ENCODE measurements around the gene NBEA. TPM values are rescaled to one million over a fixed set of nuclear protein-coding genes. Genes with fewer than 3 reads are reported as not detected.

NBEA gene
- total RNA-seq, 1 donor from 2014 or later, result 10.8 TPM

GRCh38 chr13:35694031-35694430, 752.0 kb downstream of the NBEA start:
- Mint-ChIP-seq H3K27ac (ENCODE audit: unreplicated experiment) (no peak overlapping the region), H3K36me3 (ENCODE audit: low read depth) (no peaks in the 10 kb centered on the region), H3K9me3 (no peaks in the 10 kb centered on the region), H3K4me1 (peaks cover 9% of the 10 kb centered on the region), H3K27me3 (ENCODE audit: low read depth) (no peaks in the 10 kb centered on the region), H3K4me3 (no peak overlapping the region)
- no peak for DNase-seq (ENCODE audit: low read depth, low spot score)
- no peak for TF ChIP-seq CTCF (conservative IDR thresholded peaks at IDR 0.05)

GRCh38 chr13:35694549-35695447, 752.7 kb downstream of the NBEA start:
- Mint-ChIP-seq H3K9me3 (no peaks in the 10 kb centered on the region), H3K27ac (ENCODE audit: unreplicated experiment) (no peak overlapping the region), H3K4me1 (peaks cover 12% of the 10 kb centered on the region), H3K36me3 (ENCODE audit: low read depth) (no peaks in the 10 kb centered on the region), H3K27me3 (ENCODE audit: low read depth) (peaks cover 2% of the 10 kb centered on the region), H3K4me3 (no peak overlapping the region)
- no peak for TF ChIP-seq CTCF (conservative IDR thresholded peaks at IDR 0.05)
- DNase-seq (ENCODE audit: low read depth, low spot score), result no peak

GRCh38 chr13:35695448-35695770, 753.3 kb downstream of the NBEA start:
- Mint-ChIP-seq H3K4me1 (peaks cover 16% of the 10 kb centered on the region), H3K9me3 (no peaks in the 10 kb centered on the region), H3K4me3 (no peak overlapping the region), H3K27me3 (ENCODE audit: low read depth) (peaks cover 5% of the 10 kb centered on the region), H3K27ac (ENCODE audit: unreplicated experiment) (no peak overlapping the region), H3K36me3 (ENCODE audit: low read depth) (no peaks in the 10 kb centered on the region)
- DNase-seq (ENCODE audit: low read depth, low spot score), result no peak
- no peak for TF ChIP-seq CTCF (conservative IDR thresholded peaks at IDR 0.05)

DNA sequence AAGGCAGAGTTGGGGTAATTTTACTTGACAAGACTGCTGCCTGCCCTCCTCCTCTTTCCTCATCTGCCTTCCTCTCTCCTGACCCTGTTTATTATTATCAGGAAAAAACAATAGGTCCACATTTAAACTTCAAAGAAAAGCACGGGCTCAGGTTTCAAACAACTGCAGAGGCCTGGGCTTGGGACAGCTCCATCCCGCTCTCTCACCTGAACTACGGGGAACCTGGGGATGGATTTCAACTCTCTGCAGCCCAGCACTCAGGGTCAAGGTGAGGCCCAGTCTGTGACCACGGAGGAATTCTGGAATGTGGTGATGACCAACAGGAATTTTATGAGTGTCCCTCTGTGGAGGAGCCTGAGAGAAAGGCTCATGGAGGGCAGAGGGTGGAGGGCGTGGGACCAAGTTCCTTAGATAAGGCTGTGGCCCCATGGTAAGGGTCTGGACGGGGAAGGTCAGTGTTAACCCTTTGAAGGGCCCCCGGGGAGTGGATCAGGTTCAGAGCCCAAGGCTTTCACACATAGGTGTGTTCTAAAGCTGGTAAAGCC, 755.2 kb downstream of the NBEA start:
- no peak for DNase-seq (ENCODE audit: low read depth, low spot score)
- no peak overlapping the region for H3K27ac Mint-ChIP-seq (ENCODE audit: unreplicated experiment)

GRCh38 chr13:35698911-35699576, 757.0 kb downstream of the NBEA start:
- peaks cover 16% of the 10 kb centered on the region for H3K4me1 Mint-ChIP-seq
- H3K36me3 Mint-ChIP-seq (ENCODE audit: low read depth), result no peaks in the 10 kb centered on the region

More for the DNA sequence above, 755.2 kb downstream of the NBEA start:
- TF ChIP-seq CTCF (conservative IDR thresholded peaks at IDR 0.05), result no peak
- H3K4me1 Mint-ChIP-seq, result peaks cover 16% of the 10 kb centered on the region
- H3K4me3 Mint-ChIP-seq, result no peak overlapping the region
- peaks cover 8% of the 10 kb centered on the region for H3K27me3 Mint-ChIP-seq (ENCODE audit: low read depth)
- H3K9me3 Mint-ChIP-seq, result no peaks in the 10 kb centered on the region
- no peaks in the 10 kb centered on the region for H3K36me3 Mint-ChIP-seq (ENCODE audit: low read depth)

More at GRCh38 chr13:35698911-35699576, 757.0 kb downstream of the NBEA start:
- Mint-ChIP-seq H3K9me3 (no peaks in the 10 kb centered on the region), H3K27ac (ENCODE audit: unreplicated experiment) (peak overlapping the region; percentile 10), H3K4me3 (no peak overlapping the region), H3K27me3 (ENCODE audit: low read depth) (peaks cover 8% of the 10 kb centered on the region)
- DNase-seq (ENCODE audit: low read depth, low spot score), result no peak
- no peak for TF ChIP-seq CTCF (conservative IDR thresholded peaks at IDR 0.05)
